Psoas muscle (tissue), 8 donors: Measurements from ENCODE around the gene LTV1. TPM values are rescaled to one million over a fixed set of nuclear protein-coding genes. Genes with fewer than 3 reads are reported as not detected.
"Not testable (repeated sequence)": the region's sequence is repeated elsewhere in the genome, so short reads cannot be mapped to it uniquely, and the experiment has no call there.

Experiments
- ATAC-seq, 4 donors: fragments of 200-7000 bp; cut with Tn5 transposase; one replicate each; pipeline ENCODE4 v1.9.1; 2020; ENCODE audit warnings: moderate library complexity in 3 of 4, mild to moderate bottlenecking in 2 of 4
- DNase-seq, 2 donors: peaks; one replicate each; pipeline ENCODE4 v3.0.0-alpha.2; 2020
- H3K27ac ChIP-seq: fragments of 200-600 bp; one replicate; pipeline ENCODE4 v1.8.0; 2022
- H3K27me3 ChIP-seq, 3 donors: fragments of 200-600 bp in 1 of 3; one replicate each; pipeline versions ENCODE4 v1.6.1 to v1.8.0; 2013 to 2022; ENCODE audit warnings: low read length in 2 of 3, mild to moderate bottlenecking in 2 of 3, moderate library complexity in 1 of 3; ENCODE audit not compliant: insufficient read depth in 3 of 3
- H3K36me3 ChIP-seq, 2 donors: fragments of 200-600 bp in 1 of 2; one replicate each; pipeline versions ENCODE4 v1.6.1 to v1.8.0; 2013 to 2022; ENCODE audit warnings: low read depth in 1 of 2, mild to moderate bottlenecking in 1 of 2, moderate library complexity in 1 of 2; ENCODE audit not compliant: insufficient read depth in 1 of 2
- H3K4me1 ChIP-seq: fragments of 200-600 bp; one replicate; pipeline ENCODE4 v1.8.0; 2022
- H3K4me3 ChIP-seq: fragments of 200-600 bp; one replicate; pipeline ENCODE4 v1.8.0; 2022; ENCODE audit warnings: mild to moderate bottlenecking
- H3K9me3 ChIP-seq: fragments of 200-600 bp; one replicate; pipeline ENCODE4 v1.8.0; 2022
- CTCF ChIP-seq: fragments of 200-600 bp; IDR thresholded peaks from one replicate; pipeline ENCODE4 v1.8.0; 2022; ENCODE audit warnings: antibody characterized with exemption
- WGBS, 3 donors: extraction: QIAGEN DNeasy Blood & Tissue Kit; methylation state at CpG; one replicate each; pipeline versions ENCODE4 v1.1.6 to v1.1.7; 2013; 5-methylcytosine and 5-hydroxymethylcytosine counted together
- intact Hi-C, 2 donors: fragments of 100-400 bp; cut with DNase I; formaldehyde crosslinking; loops; one replicate each; pipeline versions ENCODE4 v1.11.0 to v1.14.2; 2022
- polyA plus RNA-seq, 3 donors: library from polyadenylated mRNA; stranded (reverse); fragments of 200-250 nt; gene quantifications; one replicate each; pipeline ENCODE4 v1.2.3, GENCODE V29; 2013
- total RNA-seq, 4 donors: library from RNA; stranded (reverse); fragmentation: NEBNext Ultra II Directional in 2 of 4; extraction: Animal tissue kit (Norgen Biotek cat#: 25700) in 2 of 4; gene quantifications; one replicate each; pipeline versions ENCODE4 v1.2.1 to v1.2.4, GENCODE V29; 2021 to 2023
- donor health status: healthy with polysubstance abuse.
- donor health status: DM: no; HTN: no; CAD: no; lungs with moderate emphysema.
- donor health status: Bipolar disorder and iron deficiency.
- donor health status: healthy.
- donor health status: DM: yes; HTN: yes; CAD: no.
- donor health status: DM: no; HTN: no; CAD: no.
- donor health status: DM: no; HTN: no; CAD: no.
- donor health status: DM: yes; HTN: yes; CAD: no.

The LTV1 gene
- total and polyA plus RNA-seq, 7 donors: 19.1 to 57.1 (median 35.4) TPM

DNA sequence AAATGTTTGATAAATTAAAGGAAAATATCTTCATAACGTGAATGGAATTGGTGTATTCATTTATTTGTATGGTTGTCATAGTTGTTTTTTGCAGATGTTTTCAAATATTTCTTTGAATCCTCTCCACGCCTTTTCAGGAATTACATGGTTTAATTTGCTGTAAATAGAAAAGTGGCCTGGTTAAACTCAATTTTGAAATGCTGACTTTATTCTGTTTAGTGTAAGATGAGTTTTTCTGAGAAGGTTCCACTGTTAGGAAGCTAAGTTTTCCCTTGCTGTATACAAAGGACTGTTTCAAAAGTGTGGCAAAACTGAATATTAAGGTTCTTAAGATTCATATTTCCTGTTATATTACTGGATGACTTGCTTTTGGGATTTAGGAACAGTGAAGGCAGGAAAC, 20.6 kb downstream of the LTV1 start:
- no peak for TF ChIP-seq CTCF
- ATAC-seq (no peak), DNase-seq (no peak)
- Histone ChIP-seq H3K4me1 (no peaks in the 10 kb centered on the region), H3K4me3 (no peak overlapping the region), H3K27ac (no peak overlapping the region), H3K36me3 (peaks cover 4 to 75% of the 10 kb centered on the region in 2 donors), H3K27me3 (no peaks in the 10 kb centered on the region), H3K9me3 (no peaks in the 10 kb centered on the region)
- WGBS, 3 donors: 64 to 69% (median 67%) methylated on average over 2 of the region's 2 CpGs
- intact Hi-C loops: no loop called here

DNA sequence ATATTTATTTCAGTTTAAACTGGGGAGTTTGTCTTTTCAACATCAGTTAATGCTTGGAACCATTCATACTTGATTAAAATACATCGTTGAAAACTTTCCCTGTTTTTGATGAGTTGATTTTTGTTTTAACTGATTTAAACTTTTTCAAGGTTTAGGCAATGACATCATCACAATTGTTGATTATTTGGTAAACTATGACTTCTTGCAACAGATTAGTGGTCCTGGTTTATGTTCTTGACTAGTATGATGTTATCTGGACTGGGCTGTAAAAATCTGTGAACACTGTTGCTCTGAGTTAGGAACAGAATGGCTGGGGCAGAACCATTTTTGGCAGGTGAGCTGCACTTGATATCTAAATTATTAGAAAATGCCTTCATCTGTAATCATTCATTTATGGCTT, 21.1 kb downstream of the LTV1 start, which contains the start of gene ZC2HC1B:
Gene ZC2HC1B, plus strand, starts transcription at position 241 of the 400 bp plus-strand sequence. Its CDS starts 66 bp downstream, at position 307.
- H3K27ac ChIP-seq: no peak within 1 kb of the TSS
- no peaks in the 10 kb centered on the region for H3K9me3 ChIP-seq
- ATAC-seq: no peak
- no peaks in the 10 kb centered on the region for H3K4me1 ChIP-seq
- no peak for DNase-seq
- H3K27me3 ChIP-seq: no peaks in the 10 kb centered on the region
- TF ChIP-seq CTCF: no peak
- H3K4me3 ChIP-seq: no peak within 1 kb of the TSS
- 25 to 44% (median 42%) methylated on average over 1 of the region's 1 CpG for WGBS, 3 donors
- intact Hi-C loops: no loop called here
- H3K36me3 ChIP-seq: peaks cover 4 to 71% of the 10 kb centered on the region in 2 donors

DNA sequence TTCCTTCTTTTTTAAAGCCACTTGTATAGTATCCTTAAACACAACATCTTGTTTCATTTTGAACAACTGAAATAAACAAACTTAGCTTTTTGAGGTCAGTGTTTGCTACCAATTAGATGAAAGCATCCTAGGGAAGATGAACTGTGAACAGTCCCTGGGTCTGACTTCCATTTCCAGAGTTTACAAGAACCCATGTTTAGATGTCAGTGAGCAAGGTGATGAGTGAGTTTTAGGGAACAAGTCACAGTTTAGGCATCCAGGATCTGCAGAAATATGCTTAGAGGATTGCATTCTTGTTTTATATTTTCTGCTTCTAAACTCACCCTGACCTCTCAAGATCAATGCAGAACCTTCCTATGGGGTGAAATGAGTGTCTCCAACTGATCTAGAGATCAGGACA, 24.1 kb downstream of the LTV1 start:
- no peak for ATAC-seq
- Histone ChIP-seq H3K9me3 (no peaks in the 10 kb centered on the region), H3K27me3 (no peaks in the 10 kb centered on the region), H3K27ac (no peak overlapping the region), H3K36me3 (peaks cover 0 to 41% of the 10 kb centered on the region in 2 donors), H3K4me1 (no peaks in the 10 kb centered on the region), H3K4me3 (no peak overlapping the region)
- intact Hi-C loops: no loop called here
- no peak for DNase-seq
- TF ChIP-seq CTCF: no peak

GRCh38 chr6:143868808-143869207, 25.7 kb downstream of the LTV1 start:
- DNase-seq, H3K9me3 ChIP-seq, ATAC-seq, H3K4me3 ChIP-seq, H3K4me1 ChIP-seq, H3K27ac ChIP-seq, H3K27me3 ChIP-seq, intact Hi-C loops: not testable (repeated sequence)
- WGBS, 3 donors: 96 to 99% (median 98%) methylated on average over 3 of the region's 3 CpGs
- peaks cover 0 to 25% of the 10 kb centered on the region in 2 donors for H3K36me3 ChIP-seq

DNA sequence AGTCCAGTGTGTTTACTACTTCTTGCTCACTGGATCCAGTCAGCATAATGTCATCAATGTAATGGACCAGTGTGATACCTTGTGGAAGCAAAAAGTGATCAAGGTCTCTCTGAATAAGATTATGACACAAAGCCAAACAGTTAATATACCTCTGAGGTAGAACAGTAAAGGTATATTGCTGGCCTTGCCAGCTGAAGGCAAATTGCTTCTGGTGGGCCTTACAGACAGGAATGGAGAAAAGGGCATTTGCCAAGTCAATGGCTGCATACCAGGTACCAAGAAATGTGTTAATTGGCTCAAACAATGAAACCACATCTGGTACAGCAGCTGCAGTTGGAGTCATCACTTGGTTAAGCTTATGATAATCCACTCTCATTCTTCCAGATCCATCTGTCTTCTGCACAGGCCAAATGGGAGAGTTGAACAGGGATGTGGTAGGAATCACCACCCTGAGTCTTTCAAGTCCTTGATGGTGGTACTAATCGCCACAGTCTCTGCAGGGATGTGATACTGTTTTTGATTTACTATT, 28.1 kb downstream of the LTV1 start:
- DNase-seq, H3K9me3 ChIP-seq, intact Hi-C loops, H3K36me3 ChIP-seq, H3K27ac ChIP-seq, ATAC-seq, H3K27me3 ChIP-seq, H3K4me1 ChIP-seq, H3K4me3 ChIP-seq: not testable (repeated sequence)
- 23 to 45% (median 38%) methylated on average over 1 of the region's 1 CpG for WGBS, 3 donors

DNA sequence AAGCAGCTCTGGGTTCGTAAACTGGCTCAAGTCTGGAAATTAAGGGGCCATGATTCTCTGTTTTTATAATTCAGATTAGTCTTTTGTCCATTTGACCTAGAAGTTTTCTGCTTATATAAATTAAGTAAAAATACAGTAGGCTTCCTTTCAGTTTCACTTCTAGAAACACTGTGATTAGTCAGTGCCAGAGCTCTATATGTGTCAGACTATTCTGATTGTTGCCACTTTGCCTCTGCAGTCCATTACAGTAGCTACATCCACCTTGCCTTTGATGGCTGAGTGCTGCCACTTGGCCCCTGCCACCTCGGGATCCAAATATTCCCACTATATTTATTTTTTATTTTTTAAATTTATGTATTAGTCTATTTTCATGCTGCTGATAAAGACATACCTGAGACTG, 29.1 kb downstream of the LTV1 start:
- intact Hi-C loops: no loop called here
- Histone ChIP-seq H3K4me1 (no peaks in the 10 kb centered on the region), H3K9me3 (no peaks in the 10 kb centered on the region), H3K36me3 (no peaks in the 10 kb centered on the region), H3K27me3 (no peaks in the 10 kb centered on the region), H3K4me3 (no peak overlapping the region), H3K27ac (no peak overlapping the region)
- WGBS, 3 donors: 83 to 88% (median 85%) methylated on average over 2 of the region's 2 CpGs
- DNase-seq (no peak), ATAC-seq (no peak)
- TF ChIP-seq CTCF: no peak

DNA sequence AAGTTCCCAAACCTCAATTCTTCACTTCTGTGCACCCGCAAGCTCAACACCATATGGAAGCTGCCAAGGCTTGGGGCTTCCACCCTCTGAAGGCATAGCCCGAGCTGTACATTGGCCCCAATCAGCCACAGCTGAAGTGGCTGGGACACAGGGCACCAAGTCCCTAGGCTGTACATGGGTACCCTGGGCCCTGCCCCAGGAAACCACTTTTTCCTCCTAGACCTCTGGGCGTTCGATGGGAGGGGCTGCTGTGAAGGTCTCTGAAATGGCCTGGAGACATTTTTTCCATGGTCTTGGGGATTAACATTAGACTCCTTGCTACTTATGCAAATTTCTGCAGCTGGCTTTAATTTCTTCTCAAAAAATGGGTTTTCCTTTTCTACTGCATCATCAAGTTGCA, 30.5 kb downstream of the LTV1 start:
- H3K27ac ChIP-seq, H3K27me3 ChIP-seq, DNase-seq, H3K9me3 ChIP-seq, H3K36me3 ChIP-seq, H3K4me3 ChIP-seq, H3K4me1 ChIP-seq, ATAC-seq, intact Hi-C loops: not testable (repeated sequence)
- WGBS, 3 donors: 95 to 99% (median 97%) methylated on average over 4 of the region's 4 CpGs

- H3K36me3 ChIP-seq, ATAC-seq, intact Hi-C loops, H3K27ac ChIP-seq, H3K9me3 ChIP-seq, H3K4me3 ChIP-seq, H3K27me3 ChIP-seq, DNase-seq, H3K4me1 ChIP-seq: not testable (repeated sequence)
These were observed 31.4 kb downstream of the LTV1 start for GRCh38 chr6:143874503-143874902.
